T-helper 1 cell (primary cell): ENCODE data around the gene WSB2.
A peak's percentile ranks its signal among the peaks of the same experiment; 100 is the strongest.

Source experiments
- DNase-seq, 5 donors: peaks; one replicate each; pipeline ENCODE4 v3.0.0-alpha.2; 2012 to 2020

The WSB2 gene

DNA sequence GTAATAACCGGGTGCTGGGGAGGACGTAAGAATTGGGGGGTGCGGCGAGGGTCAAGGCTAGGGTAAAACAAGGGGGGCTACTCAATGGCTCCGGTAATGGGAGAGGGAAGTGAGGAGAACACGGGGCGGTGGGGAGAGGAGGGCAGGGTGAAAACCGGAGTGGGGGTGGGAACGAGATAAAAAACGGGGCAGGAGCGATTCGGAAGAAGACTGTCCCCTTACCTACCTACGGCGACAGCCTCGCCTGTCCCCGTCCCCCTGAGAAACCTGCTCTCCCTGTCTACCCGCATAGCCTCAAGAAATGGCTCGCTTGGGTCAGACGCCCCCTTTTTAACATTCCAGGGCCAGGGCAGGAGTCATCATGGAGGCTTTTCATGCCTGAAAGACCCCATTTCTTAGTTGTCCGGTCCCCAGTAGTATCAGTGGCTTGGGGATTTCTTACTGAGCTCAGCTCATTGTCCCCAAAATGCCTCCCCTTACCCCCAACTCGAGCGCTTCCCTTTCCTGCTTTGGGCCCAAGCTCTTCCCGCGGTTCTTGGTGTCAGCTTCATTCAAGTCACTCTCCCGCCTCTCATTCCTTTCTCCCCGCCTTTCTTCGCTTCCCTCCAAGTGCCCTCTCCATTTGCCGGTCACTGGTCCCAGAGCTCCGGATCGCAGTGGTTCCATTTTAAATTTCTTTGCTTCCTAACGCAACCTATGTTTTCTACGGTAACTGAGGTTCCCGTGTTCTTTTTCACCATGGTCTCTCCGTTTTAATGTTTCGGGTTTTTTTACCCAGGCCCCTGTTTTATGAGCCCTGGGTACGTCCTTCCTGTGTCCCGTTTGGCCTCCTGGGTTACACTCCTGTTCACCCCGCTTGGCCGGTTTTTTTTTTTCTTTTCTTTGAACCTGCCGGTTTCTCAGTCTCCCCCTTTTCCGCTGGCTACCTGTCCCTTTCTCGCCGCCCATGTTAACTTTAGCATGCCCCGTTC, 1.2 kb upstream of the WSB2 start:
- DNase-seq = peak in 1 of 5 donors; percentile 1

DNA sequence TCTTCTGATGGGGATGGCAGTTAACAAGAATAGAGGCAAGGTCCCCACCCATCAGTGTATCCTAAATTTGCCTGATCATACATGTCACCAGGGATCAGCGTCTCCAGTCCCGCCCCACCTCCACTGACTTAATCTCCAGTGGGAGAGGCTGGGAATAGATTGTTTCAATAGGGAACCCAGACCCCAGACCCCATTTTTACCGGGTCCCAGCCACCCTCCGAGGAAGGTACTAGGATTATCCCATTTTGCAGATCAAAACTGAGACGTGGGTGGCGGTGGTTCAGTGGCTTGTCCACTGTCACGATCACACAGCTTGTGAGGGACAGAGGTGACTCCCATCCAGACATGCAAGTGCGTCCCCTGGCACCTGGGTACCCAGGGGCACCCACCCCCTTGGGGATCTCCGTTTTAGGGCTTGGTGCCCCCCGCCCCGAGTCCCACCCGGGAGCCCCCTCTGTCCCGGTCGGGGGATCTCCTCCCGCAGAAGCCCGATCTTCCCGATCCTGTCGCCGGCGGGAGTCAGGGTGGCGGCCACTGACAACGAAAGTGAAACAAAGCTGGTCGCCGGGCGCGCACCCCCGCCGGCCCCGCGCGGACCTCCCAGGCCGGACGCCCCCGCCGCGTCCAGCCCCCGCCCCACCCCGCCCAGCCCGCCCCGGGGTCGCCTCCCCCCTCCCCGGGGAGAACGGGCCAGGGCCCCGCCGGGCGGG, 523 bp downstream of the WSB2 start:
- peak; percentile 12 to 39 (median 25) for DNase-seq

DNA sequence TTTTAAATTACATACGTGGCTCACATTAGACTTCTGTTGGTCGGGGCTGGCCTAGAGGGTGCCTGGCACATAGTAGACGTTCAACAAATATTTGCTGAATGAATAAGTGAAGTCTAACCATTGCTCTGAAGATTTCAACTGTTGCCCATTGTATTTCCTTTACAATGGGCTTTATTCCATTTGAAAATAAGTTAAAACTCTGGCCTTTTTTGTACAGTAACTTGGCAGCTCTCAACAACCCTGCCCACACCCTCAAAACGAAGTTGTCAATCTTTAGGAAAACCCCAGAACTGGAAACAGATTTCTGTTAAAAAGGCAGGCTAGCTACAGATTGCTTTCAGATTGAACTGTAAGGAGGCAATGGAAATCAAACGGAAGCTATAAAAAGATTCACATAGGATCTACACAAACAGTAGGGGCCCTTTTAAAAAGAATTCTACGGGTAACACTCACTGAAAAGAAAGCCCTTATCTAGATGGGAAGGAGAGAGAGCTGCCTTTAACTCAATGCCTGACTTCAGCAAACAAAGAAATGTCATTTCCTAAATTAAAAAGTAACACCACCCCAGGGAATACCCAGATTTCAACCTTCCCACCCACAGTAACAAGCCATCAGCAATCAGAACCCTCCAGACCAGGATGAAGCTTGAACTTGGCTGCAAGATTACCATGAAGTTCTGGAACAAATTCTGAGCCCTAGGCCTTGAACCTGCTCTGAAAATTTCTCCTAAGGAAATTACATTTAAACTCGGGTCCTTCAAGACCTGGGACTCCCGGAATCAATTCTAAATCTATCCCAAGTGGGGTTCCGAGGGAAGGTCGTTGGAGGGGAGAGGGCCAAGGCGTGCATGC, 1.4 kb downstream of the WSB2 start:
- DNase-seq = no peak

DNA sequence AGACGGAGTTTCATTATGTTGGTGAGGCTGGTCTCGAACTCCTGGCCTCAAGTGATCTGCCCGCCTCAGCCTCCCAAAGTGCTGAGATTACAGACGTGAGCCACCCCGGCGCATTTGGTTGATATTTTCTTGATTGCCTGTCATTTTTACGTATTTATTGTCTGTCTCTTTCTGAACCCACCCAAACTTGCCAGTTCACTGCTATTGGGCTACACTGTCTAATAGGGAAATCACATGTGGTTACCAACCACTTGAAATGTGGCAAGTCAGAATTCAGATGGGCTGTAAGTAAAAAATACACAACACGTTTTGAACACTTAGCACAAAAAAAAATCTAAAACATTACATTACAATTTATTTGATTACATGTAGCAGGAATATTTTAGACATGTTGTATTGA, 2.1 kb downstream of the WSB2 start:
- no peak for DNase-seq

DNA sequence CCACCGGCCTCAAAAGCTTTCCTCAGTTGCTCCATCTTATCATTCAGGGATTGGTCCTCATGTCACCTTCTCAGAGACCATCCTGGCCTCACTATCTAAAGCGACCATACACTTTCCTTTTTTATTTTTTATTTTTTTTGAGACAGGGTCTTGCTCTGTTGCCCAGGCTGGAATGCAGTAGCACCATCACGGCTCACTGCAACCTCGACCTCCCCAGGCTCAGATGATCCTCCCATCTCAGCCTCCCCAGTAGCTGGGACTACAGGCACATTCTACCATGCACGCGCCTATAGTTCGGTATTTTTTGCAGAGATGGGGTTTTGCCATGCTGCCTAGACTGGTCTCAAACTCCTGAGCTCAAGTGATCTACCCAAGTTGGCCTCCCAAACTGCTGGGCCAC, 2.8 kb downstream of the WSB2 start:
- no peak for DNase-seq

DNA sequence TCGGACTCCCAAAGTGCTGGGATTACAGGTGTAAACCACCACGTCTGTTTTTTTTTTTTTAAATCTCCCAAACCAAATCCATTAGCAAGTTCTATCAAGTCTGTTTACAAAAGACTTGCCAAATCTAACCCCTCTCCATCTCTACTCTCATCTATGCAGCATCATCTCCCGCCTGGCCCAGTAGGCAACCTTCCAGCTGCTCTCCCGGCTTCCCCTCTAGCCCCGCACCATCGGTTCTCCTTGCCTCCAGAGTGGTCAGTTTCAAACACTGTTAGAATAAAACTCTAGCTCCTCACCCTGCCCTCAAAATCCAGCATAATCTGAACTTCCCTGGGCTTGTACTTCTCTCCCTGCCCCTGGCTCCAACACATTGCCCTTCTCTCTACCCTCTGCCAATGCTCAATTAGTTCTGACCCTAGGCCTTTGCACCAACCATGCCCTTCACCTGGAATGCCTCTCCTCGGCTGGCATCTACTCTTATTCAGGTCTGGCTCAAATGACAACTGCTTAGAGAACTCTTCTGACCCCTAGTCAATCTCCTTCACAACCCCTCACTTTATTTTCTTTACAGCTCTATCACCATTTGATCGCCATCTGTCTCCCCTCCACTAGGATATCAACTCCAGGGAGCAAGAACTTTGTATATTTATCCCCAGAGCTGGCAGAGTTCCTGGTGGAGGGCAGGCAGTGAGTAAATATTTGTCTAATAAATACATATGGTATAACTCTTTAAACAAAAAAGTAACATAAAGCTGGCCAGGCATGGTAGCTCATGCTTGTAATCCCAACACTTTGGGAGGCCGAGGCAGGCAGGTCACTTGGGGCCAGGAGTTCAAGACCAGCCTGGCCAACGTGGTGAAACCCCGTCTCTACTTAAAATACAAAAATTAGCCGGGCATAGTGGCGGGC, 4.9 kb downstream of the WSB2 start:
- DNase-seq = no peak

DNA sequence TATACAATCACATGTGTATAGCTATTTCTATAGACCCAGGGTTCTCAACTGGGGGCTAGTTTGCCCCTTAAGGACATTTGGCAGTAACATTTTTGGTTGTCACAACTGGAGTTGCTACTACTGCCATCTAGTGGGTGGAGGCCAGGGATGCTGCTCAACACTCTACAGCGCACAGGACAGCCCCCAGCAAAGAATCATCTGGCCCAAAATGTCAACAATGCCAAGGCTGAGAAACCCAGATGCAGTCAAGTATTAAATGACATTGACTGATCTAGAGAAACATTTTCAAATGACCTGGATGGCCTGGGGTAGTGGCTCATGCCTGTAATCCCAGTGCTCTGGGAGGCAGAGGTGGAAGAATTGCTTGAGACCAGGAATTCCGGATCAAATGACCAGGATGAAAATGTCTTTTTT, 5.8 kb downstream of the WSB2 start:
- DNase-seq = peak; percentile 26 to 78 (median 45)

DNA sequence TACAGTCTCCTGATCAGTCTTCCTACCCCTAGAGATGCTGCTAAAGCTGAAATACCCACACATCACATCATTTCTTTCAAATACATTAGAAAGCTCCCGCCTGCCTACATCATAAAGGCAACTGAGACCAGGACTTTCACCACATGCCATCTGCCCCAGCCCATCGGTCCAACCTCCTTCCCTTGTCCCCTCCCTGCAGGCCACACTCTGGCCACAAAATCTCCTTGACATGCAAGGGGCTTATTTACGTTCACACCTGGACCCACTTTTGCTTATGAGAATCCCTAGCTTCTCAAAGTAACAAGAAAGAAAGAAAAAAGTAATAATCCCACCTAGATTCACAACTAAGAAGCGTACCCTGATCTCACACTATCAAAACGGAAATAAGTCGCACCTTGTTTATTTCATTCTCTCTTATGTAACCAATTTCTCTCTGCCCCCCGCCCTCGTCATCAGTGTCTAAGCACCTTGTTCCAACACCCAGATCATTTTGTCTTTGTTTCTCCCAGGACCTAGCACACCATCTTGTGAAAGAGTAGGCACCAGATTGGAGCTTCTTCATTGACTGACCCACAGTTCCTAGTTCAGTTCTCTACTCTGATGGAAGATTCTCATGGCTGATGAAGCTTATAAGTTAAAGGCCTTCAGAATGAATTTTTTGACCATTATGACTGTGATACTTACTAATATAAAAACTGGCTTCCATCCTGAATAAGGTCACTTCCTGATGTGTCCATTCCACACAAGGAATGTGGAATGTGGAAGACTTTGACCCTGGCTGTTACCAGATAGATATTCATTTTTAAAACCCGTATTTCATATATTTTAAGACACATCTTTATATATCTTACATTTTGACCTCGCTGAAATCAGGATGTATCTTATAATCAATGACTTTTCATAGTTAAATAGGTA, 7.7 kb downstream of the WSB2 start:
- peak in 1 of 5 donors; percentile 11 for DNase-seq

DNA sequence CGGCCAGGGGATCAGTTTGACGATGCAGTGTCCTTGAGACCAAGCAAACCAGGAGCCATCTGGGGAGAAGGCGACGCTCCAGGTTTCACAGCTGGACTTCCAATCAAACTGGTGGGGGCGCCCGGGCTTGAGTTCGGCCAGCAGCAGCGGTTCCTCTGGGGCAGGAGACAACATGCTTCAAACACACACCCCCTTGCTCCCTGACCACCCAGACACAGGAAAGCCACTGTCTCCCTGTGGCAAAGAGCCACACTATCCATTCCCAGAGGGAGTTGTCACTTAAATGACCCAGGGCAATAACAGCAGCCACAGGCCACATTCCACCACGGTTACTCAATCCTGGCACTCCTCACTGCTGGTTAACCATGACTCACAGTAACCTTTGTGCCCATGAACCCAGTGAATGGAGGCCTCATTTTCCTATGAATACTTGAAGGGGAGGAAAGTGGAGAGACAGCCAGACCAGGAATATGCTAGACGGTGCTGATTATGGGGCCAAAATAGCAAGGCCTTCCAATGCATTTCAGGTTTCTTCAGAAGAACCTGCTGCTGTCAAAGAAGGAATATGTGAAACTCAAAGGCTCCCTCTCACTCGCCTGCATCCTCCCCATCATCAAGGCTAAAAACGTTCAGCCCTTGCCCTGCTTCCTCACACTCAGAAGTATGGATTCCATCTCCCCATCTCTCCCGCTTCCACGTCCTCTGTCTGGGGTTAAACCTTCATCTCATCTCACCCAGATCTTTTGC, 8.5 kb downstream of the WSB2 start:
- DNase-seq = no peak

DNA sequence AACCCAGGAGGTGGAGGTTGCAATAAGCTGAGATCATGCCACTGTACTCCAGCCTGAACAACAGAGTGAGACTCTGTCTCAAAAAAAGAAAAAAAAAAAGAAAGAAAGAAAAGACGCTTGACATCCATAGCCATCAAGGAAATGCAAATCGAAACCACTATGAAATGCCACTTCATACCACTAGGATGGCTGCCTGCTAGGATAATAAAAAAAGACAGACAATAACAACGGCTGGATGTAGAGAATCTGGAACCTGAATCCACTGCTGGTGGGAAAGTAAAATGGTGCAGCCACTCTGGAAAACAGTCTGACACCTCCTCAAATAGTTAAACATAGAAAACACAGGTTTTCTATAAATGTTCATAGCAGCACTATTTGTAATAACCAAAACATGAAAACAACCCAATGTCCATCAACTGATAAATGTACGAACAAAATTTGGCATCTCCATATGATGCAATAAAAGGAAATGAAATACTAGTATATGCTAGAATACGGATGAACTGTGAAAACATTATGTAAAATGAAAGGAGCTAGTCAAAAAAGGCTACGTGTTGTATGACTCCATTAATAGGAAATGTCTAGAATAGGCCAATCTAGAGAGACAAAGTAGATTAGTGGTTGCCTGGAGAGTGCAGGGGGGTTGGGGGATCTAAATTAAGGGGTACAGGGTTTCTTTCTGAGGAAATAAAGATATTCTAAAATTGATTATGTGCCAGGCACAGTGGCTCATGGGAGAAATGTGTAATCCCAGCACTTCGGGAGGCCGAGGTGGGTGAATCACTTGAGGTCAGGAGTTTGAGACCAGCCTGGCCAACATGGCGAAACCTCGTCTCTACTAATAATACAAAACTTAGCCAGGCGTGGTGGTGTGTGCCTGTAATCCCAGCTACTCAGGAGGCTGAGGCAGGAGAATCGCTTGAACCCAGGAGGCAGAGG, 9.7 kb downstream of the WSB2 start:
- DNase-seq = no peak

DNA sequence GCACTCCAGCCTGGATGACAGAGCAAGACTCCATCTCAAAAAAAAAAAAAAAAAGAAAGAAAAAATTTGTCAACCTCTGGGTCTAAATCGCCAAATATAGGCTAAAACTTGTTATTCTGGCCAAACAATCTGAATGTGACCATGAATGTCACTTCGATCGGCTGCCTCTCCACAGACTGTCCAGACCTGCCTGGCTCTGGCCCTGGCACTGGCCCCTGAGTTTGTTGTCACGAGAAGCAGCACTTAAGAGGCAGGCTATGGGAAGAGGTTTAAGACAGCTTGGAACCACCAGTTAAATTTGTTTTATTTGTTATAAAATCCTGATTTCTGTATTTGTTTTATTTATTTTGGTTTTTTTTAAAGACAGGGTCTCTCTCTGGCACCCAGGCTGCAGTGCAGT, 14.5 kb downstream of the WSB2 start:
- DNase-seq = no peak

DNA sequence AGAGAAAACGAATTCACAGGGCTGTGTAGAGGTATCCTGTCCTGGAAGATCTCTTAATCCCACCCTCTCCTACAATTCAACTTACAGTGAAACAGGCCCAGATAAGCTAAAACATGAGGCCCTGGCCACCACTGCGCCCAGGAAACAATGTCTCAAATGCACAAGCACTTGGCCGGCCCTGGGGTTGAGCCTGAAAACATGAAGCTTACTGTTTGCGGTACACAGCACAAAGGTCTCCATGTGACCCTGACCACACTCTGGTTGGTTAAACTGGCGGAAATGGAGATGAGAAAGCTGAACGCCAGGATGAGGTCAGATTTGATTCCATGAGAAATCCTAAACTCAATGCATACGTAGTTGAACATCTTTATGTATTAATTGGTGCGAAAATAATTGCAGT, 16.4 kb downstream of the WSB2 start:
- DNase-seq = no peak

DNA sequence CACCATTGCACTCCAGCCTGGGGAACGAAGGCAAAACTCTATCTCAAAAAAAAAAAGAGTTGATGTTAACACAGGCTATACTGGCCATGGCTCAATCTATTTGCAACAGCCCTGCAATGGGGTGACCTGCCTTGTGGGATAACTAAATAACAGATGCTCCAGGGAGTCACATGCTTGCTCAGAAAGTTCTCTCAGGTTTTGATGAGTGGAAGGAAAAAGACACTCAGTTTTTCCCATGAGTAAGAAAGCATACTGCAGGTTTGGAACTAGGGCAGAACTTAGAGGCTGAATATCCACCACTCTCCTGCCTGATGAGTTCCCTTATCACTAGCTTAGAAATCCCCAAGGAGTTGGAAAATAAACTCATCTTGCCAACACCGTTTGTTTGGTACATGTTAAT, 16.9 kb downstream of the WSB2 start:
- DNase-seq = no peak

DNA sequence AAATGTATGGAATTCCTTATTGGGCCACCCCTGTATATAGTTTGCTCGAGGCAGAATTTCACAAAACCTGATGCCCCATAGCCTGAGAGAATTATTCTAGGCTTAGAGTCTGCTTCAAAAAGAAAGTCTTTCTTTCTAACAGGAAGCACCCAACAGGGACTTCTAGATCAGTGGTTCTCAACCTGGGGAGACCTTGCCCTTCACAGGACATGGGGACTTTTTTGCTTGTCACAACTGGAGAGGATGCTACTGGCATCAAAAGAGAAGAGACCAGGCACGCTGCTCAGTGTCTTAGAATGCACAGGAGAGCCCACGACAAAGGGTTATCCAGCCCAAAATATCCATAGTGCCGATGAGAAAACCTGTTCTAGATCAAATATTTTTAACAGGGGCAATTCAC, 18.9 kb downstream of the WSB2 start:
- no peak for DNase-seq

DNA sequence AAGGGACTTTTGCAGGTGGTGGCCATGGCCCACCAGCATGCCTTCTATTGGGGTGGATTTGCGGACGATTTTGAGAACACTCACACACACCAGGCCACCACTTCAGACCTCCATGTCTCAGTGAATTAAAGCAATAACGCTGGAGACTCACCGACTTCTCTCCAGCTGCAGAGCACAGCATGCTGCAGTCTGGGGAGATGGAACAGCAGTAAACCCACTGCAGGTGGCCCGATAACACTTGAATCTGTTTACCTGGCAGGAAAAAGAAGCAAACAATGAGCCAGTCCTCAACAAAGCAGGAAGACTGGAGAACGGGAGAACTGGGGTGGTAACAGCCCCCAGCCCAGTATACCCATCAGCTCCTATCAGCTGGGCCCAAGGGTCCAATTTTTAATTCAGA, 22.8 kb downstream of the WSB2 start:
- no peak for DNase-seq

DNA sequence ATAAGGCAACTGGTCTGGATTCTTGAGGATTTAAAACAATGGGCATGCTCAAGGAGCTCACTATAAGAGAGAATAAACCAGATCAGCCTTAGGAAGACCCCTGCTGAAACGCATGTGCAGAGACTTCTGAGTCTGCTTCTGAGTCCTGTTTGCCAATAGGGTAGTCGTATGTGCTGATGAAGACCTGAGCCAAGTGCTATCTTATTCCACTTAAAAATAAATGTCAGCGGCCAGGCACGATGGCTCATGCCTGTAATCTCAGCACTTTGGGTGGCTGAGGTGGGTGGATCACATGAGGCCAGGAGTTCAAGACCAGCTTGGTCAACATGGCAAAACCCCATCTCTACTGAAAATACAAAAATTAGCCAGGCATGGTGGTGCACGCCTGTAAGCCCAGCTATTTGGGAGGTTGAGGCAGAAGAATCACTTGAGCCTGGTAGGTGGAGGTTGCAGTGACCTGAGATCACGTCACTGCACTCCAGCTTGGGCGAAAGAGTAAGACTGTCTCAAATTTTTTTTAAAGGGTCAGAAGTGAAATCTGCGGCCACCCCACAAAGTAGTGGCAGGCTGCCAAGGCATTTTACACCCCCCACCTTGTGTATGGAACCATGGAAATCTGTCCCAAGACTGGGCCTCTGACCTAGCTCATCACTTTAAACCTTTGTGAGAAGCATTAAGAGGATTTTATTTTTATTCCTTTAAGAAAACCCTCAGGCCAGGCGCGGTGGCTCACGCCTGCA, 24.1 kb downstream of the WSB2 start:
- no peak for DNase-seq

DNA sequence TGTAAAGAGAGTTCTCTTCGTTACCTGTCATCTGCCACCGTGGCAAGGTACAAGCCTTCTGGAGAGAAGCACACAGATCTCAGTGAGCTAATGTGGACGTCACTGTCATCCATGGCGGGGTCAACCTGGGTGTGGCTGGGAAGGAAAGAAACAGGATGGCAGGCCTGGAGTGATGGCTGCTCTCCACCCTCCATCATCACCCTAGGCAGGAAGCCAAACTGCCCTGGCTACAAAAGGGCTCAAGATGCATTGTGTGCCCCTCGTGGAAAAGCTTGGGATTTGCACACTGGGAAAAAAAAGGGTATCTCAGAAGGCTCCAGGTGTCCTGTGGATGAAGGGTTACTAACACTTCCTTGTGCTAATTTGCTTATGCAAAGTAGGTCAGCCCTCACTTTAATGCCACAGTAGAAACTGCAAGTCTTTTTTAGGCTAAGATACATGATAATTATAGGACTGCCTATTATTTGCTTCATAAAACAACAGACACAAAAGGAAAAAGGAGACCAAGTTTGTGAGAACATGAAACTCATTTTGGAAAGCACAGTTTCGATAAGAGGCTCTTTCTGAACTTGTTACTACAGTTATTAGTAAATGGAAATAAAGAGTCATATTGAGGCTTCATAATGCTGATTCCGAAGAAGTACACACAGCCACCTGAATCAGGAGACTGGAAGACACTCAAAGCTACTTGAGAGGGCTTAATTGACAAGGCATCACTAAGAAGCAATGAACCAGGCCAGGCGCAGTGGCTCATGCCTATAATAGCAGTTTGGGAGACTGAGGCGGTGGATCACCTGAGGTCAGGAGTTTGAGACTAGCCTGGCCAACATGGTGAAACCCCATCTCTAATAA, 25.6 kb downstream of the WSB2 start:
- peak in 1 of 5 donors; percentile 74 for DNase-seq
